Nephron (organoid): Measurements from ENCODE around the gene GSTM4.

Experiments
- H3K27ac Mint-ChIP-seq, 3 experiments: 2 replicates each; pipeline ENCODE4 v1.8.0; 2020; ENCODE audit warnings: mixed read lengths in 3 of 3, mild to moderate bottlenecking in 2 of 3, moderate library complexity in 1 of 3
- H3K27me3 Mint-ChIP-seq: 2 replicates; pipeline ENCODE4 v1.8.0; 2021; ENCODE audit warnings: low read depth, mild to moderate bottlenecking, moderate library complexity, mixed read lengths
- H3K36me3 Mint-ChIP-seq: 2 replicates; pipeline ENCODE4 v1.8.0; 2020; ENCODE audit warnings: low read depth, mixed read lengths
- H3K4me1 Mint-ChIP-seq: 2 replicates; pipeline ENCODE4 v1.8.0; 2020; ENCODE audit warnings: mixed read lengths
- H3K4me3 Mint-ChIP-seq, 3 experiments: 2 replicates each; pipeline ENCODE4 v1.8.0; 2020; ENCODE audit warnings: mild to moderate bottlenecking in 3 of 3, mixed read lengths in 3 of 3, moderate library complexity in 2 of 3
- H3K9me3 Mint-ChIP-seq: 2 replicates; pipeline ENCODE4 v1.8.0; 2020; ENCODE audit warnings: mixed read lengths
- CTCF ChIP-seq, 3 experiments: fragments of 200-600 bp; sonication (generic); IDR thresholded peaks; one replicate each; pipeline ENCODE4 v1.5.0; 2021; ENCODE audit warnings: antibody characterized with exemption in 3 of 3; ENCODE audit not compliant: unreplicated experiment in 3 of 3

Gene GSTM4

GRCh38 chr1:109655615-109656519 lies at the start of gene GSTM4:
Gene GSTM4, plus strand, starts transcription at chr1:109656099. Its CDS starts 291 bp downstream, at chr1:109656390.
- peak within 1 kb of the TSS; percentile 71 to 95 (median 87) for H3K27ac Mint-ChIP-seq
- peaks cover 42% of the 10 kb centered on the region for H3K4me1 Mint-ChIP-seq
- H3K4me3 Mint-ChIP-seq: peak within 1 kb of the TSS; percentile 94 to 96 (median 95)
- H3K9me3 Mint-ChIP-seq: no peaks in the 10 kb centered on the region
- peaks cover 12% of the 10 kb centered on the region for H3K36me3 Mint-ChIP-seq
- TF ChIP-seq CTCF (IDR thresholded peaks at IDR 0.05; ENCODE audit: unreplicated experiment in 3 of 3): no peak
- H3K27me3 Mint-ChIP-seq: peaks cover 21% of the 10 kb centered on the region

GRCh38 chr1:109609881-109610280 lies 46.0 kb upstream of the GSTM4 start:
- Mint-ChIP-seq H3K4me3 (no peak overlapping the region), H3K4me1 (no peaks in the 10 kb centered on the region), H3K36me3 (no peaks in the 10 kb centered on the region), H3K27me3 (no peaks in the 10 kb centered on the region), H3K27ac (no peak overlapping the region), H3K9me3 (no peaks in the 10 kb centered on the region)
- TF ChIP-seq CTCF (IDR thresholded peaks at IDR 0.05; ENCODE audit: unreplicated experiment in 3 of 3): no peak

- no peak for TF ChIP-seq CTCF (IDR thresholded peaks at IDR 0.05; ENCODE audit: unreplicated experiment in 3 of 3)
- no peaks in the 10 kb centered on the region for H3K27me3 Mint-ChIP-seq
- no peaks in the 10 kb centered on the region for H3K9me3 Mint-ChIP-seq
- no peak overlapping the region for H3K4me3 Mint-ChIP-seq
- H3K27ac Mint-ChIP-seq: no peak overlapping the region
- H3K36me3 Mint-ChIP-seq: no peaks in the 10 kb centered on the region
- no peaks in the 10 kb centered on the region for H3K4me1 Mint-ChIP-seq
Measured at GRCh38 chr1:109610609-109611307, 45.1 kb upstream of the GSTM4 start.

- TF ChIP-seq CTCF (IDR thresholded peaks at IDR 0.05; ENCODE audit: unreplicated experiment in 3 of 3): no peak
- Mint-ChIP-seq H3K36me3 (no peaks in the 10 kb centered on the region), H3K4me1 (peaks cover 2% of the 10 kb centered on the region), H3K27ac (no peak overlapping the region), H3K9me3 (no peaks in the 10 kb centered on the region), H3K27me3 (no peaks in the 10 kb centered on the region), H3K4me3 (no peak overlapping the region)
Measured at GRCh38 chr1:109611308-109611990, 44.5 kb upstream of the GSTM4 start.

- Mint-ChIP-seq H3K27me3 (no peaks in the 10 kb centered on the region), H3K27ac (peak overlapping the region in 1 of 3 experiments; percentile 13), H3K36me3 (no peaks in the 10 kb centered on the region), H3K4me1 (peaks cover 17% of the 10 kb centered on the region), H3K9me3 (no peaks in the 10 kb centered on the region), H3K4me3 (no peak overlapping the region)
- TF ChIP-seq CTCF (IDR thresholded peaks at IDR 0.05; ENCODE audit: unreplicated experiment in 3 of 3): no peak
Measured at GRCh38 chr1:109613361-109614147, 42.3 kb upstream of the GSTM4 start.
